ENCODE results near the gene SLC24A4. TPM values are rescaled to one million over a fixed set of nuclear protein-coding genes. Genes with fewer than 3 reads are reported as not detected.

Gene SLC24A4
- total and polyA plus RNA-seq, 2 of the 4 experiments (the other 2 are of a cell fraction), result not detected

DNA sequence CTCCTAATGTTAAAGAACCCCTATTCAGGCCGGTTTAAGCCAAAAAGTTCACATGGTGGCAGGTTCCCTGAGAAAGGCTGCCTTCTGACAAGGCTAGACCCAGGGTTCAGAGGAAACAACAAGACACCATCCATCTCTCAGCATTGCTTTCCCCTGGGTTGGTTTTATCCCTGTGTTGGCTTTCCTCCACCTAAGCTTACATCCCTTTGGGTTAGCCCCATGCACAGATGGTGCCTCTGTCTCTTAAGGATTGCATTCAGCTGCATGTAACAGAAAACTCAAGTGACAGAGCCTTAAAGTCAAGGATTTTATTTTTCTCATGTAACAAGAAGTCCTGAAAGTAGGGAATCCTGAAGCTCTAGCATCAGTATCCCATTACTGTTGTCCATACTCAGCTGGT, 147.8 kb downstream of the SLC24A4 start:
- CTCF ChIA-PET, result interaction anchor here (0.6 to 3.9 kb wide), 2 partner anchors 9 to 395 kb away, joined by 4 to 15 read pairs; no protein-coding TSS in a partner anchor
- dilution Hi-C loops (cut with HindIII; ENCODE audit: low sequenced_read_pairs, unreplicated experiment), result no loop called here
- peak overlapping the region; percentile 57; the same call in 1 of the 2 replicates for H2BK20ac ChIP-seq (ENCODE audit: low read depth, low read length)
- BruUV-seq (replicated peaks), result no TSS peak
- no peak for TF ChIP-seq POLR2A (IDR thresholded peaks at IDR 0.05; ENCODE audit: low read depth, low read length)
- H3K18ac ChIP-seq (ENCODE audit: low read depth, low read length), result no peak overlapping the region
- no peak overlapping the region for H2BK5ac ChIP-seq (ENCODE audit: low read depth, low read length, poor library complexity, severe bottlenecking)
- no peaks in the 10 kb centered on the region for H3K27me3 ChIP-seq (ENCODE audit: control insufficient read depth, insufficient read depth, low read length)
- WGBS, 2 experiments (ENCODE audit: extremely low coverage in 2 of 2, insufficient read length in 1 of 2), result no CpG with 5 or more reads among the region's 1 CpG
- peaks cover 3% of the 10 kb centered on the region; the same call in 1 of the 2 replicates for H3K9me1 ChIP-seq (ENCODE audit: insufficient read depth, low read length)
- no peak overlapping the region for H4K91ac ChIP-seq (ENCODE audit: insufficient read depth, low read depth, low read length)
- no peak overlapping the region for H3K23ac ChIP-seq (ENCODE audit: low read depth, low read length)
- no peak overlapping the region for H2AK9ac ChIP-seq (replicated peaks; ENCODE audit: low read depth, low read length, poor library complexity)
- H3K27ac ChIP-seq (ENCODE audit: insufficient read depth, low read length), result no peak overlapping the region
- H2BK15ac ChIP-seq (ENCODE audit: low read depth, low read length), result no peak overlapping the region
- in situ Hi-C loops (cut with MboI; ENCODE audit: low sequenced_read_pairs), result no loop called here
- no peak overlapping the region for H3K9ac ChIP-seq (ENCODE audit: low read depth, low read length)
- H3K56ac ChIP-seq (ENCODE audit: extremely low read depth, insufficient read depth, low read length), result no peak overlapping the region
- DNase-seq (no peak), ATAC-seq (ENCODE audit: low read depth) (no peak)
- no peak overlapping the region for H4K5ac ChIP-seq (ENCODE audit: low read depth, low read length)
- H2BK120ac ChIP-seq (ENCODE audit: low read depth, low read length), result peak overlapping the region; percentile 23
- POLR2A ChIA-PET (ENCODE audit: unreplicated experiment), result no interaction called here
- H3K4me3 ChIP-seq (ENCODE audit: insufficient read depth, low read depth, low read length), result no peak overlapping the region
- no peak overlapping the region for H3K4me2 ChIP-seq (ENCODE audit: low read depth, low read length)
- no peak overlapping the region; the same call in 1 of the 2 replicates for H3K4ac ChIP-seq (ENCODE audit: low read depth, low read length)
- H3K36me3 ChIP-seq (ENCODE audit: control insufficient read depth, insufficient read depth, low read length), result no peaks in the 10 kb centered on the region
- no peak overlapping the region for H4K8ac ChIP-seq (ENCODE audit: low read depth in 2 of 2, low read length in 2 of 2)
- no peak overlapping the region for H2AFZ ChIP-seq (replicated peaks; ENCODE audit: low read length, poor library complexity)
- H4K20me1 ChIP-seq (ENCODE audit: insufficient read depth, low read length), result no peaks in the 10 kb centered on the region
- H3K4me1 ChIP-seq (ENCODE audit: control insufficient read depth, insufficient read depth, low read length), result peaks cover 10% of the 10 kb centered on the region
- H3K9me3 ChIP-seq (ENCODE audit: control insufficient read depth, insufficient read depth, low read length), result peaks cover 2% of the 10 kb centered on the region; the same call in 1 of the 2 replicates
- intact Hi-C loops (cut with micrococcal nuclease), result no loop called here
- H2AK5ac ChIP-seq (ENCODE audit: low read depth, low read length), result peak overlapping the region; percentile 56; the same call in 1 of the 2 replicates
- no peak overlapping the region for H3K14ac ChIP-seq (replicated peaks; ENCODE audit: low read depth, low read length)
- no peaks in the 10 kb centered on the region for H3K79me1 ChIP-seq (ENCODE audit: low read depth in 1 of 2, low read length in 2 of 2)

Data from IMR-90 (cell line).